GM19193 (cell line): ENCODE data around the gene SLC17A2.

Source experiments
- POLR2A ChIP-seq: IDR thresholded peaks from 4 replicates; pipeline ENCODE4 v1.6.1; 2011; ENCODE audit not compliant: insufficient read depth, insufficient read length; ENCODE audit errors: extremely low read depth

SLC17A2 gene

GRCh38 chr6:25902071-25902470 lies 28.4 kb downstream of the SLC17A2 start:
- TF ChIP-seq POLR2A = no peak

GRCh38 chr6:25900843-25901242 lies 29.6 kb downstream of the SLC17A2 start:
- no peak for TF ChIP-seq POLR2A

- TF ChIP-seq POLR2A = no peak
Measured at GRCh38 chr6:25899580-25900408, 30.7 kb downstream of the SLC17A2 start.

- no peak for TF ChIP-seq POLR2A
Measured at GRCh38 chr6:25899123-25899522, 31.4 kb downstream of the SLC17A2 start.

GRCh38 chr6:25898289-25898977 lies 32.1 kb downstream of the SLC17A2 start:
- TF ChIP-seq POLR2A = no peak

- TF ChIP-seq POLR2A = no peak
Measured at GRCh38 chr6:25896252-25896651, 34.2 kb downstream of the SLC17A2 start.

- no peak for TF ChIP-seq POLR2A
Measured at GRCh38 chr6:25895771-25896170, 34.7 kb downstream of the SLC17A2 start.

GRCh38 chr6:25893778-25894177 lies 36.7 kb downstream of the SLC17A2 start:
- TF ChIP-seq POLR2A = no peak

GRCh38 chr6:25892877-25893276 lies 37.6 kb downstream of the SLC17A2 start:
- TF ChIP-seq POLR2A = no peak

- TF ChIP-seq POLR2A = no peak
Measured at GRCh38 chr6:25889877-25890853, 40.3 kb downstream of the SLC17A2 start.

GRCh38 chr6:25888626-25889025 lies 41.9 kb downstream of the SLC17A2 start:
- no peak for TF ChIP-seq POLR2A

- TF ChIP-seq POLR2A = no peak
Measured at GRCh38 chr6:25886066-25886465, 44.4 kb downstream of the SLC17A2 start.

- TF ChIP-seq POLR2A = no peak
Measured at GRCh38 chr6:25883991-25884390, 46.5 kb downstream of the SLC17A2 start.

- TF ChIP-seq POLR2A = no peak
Measured at GRCh38 chr6:25883536-25883935, 47.0 kb downstream of the SLC17A2 start.

GRCh38 chr6:25882051-25882496 lies 48.4 kb downstream of the SLC17A2 start:
- no peak for TF ChIP-seq POLR2A
